HG03045 (cell line): Measurements from ENCODE around the gene NACC2.

Experiments used
- ATAC-seq: cut with Tn5 transposase; IDR thresholded peaks from one replicate; pipeline ENCODE4 v1.9.1; 2021; ENCODE audit warnings: mild to moderate bottlenecking, moderate library complexity; ENCODE audit not compliant: unreplicated experiment

Gene NACC2

GRCh38 chr9:136093346-136093986, 1.6 kb downstream of the NACC2 start:
- ATAC-seq = no peak

GRCh38 chr9:136092741-136093140, 2.3 kb downstream of the NACC2 start:
- no peak for ATAC-seq

GRCh38 chr9:136092353-136092650, 2.8 kb downstream of the NACC2 start:
- no peak for ATAC-seq

- ATAC-seq = no peak
Measured at GRCh38 chr9:136091582-136092352, 3.3 kb downstream of the NACC2 start.

GRCh38 chr9:136090768-136091581, 4.1 kb downstream of the NACC2 start:
- ATAC-seq = no peak

GRCh38 chr9:136090056-136090735, 4.9 kb downstream of the NACC2 start:
- no peak for ATAC-seq

- ATAC-seq = no peak
Measured at GRCh38 chr9:136089697-136090045, 5.4 kb downstream of the NACC2 start.

- no peak for ATAC-seq
Measured at GRCh38 chr9:136088939-136089696, 6.0 kb downstream of the NACC2 start.

- no peak for ATAC-seq
Measured at GRCh38 chr9:136088481-136088938, 6.6 kb downstream of the NACC2 start.

- ATAC-seq = no peak
Measured at GRCh38 chr9:136087741-136088480, 7.2 kb downstream of the NACC2 start.

- ATAC-seq = no peak
Measured at GRCh38 chr9:136086951-136087740, 7.9 kb downstream of the NACC2 start.

- ATAC-seq = no peak
Measured at GRCh38 chr9:136086213-136086881, 8.7 kb downstream of the NACC2 start.

- no peak for ATAC-seq
Measured at GRCh38 chr9:136085815-136086212, 9.3 kb downstream of the NACC2 start.

GRCh38 chr9:136084063-136084944, 10.8 kb downstream of the NACC2 start:
- no peak for ATAC-seq

- no peak for ATAC-seq
Measured at GRCh38 chr9:136083558-136084062, 11.5 kb downstream of the NACC2 start.

- ATAC-seq = no peak
Measured at GRCh38 chr9:136082496-136083361, 12.4 kb downstream of the NACC2 start.
